ENCODE results near the gene LRRFIP1.
"Not testable (repeated sequence)": the region's sequence is repeated elsewhere in the genome, so short reads cannot be mapped to it uniquely, and the experiment has no call there.

LRRFIP1 gene

GRCh38 chr2:237627441-237628246, at the start of gene LRRFIP1:
LRRFIP1 (plus strand) TSS chr2:237627587; CDS start chr2:237627645, 58 bp downstream.
- peak; percentile 55 for DNase-seq

DNA sequence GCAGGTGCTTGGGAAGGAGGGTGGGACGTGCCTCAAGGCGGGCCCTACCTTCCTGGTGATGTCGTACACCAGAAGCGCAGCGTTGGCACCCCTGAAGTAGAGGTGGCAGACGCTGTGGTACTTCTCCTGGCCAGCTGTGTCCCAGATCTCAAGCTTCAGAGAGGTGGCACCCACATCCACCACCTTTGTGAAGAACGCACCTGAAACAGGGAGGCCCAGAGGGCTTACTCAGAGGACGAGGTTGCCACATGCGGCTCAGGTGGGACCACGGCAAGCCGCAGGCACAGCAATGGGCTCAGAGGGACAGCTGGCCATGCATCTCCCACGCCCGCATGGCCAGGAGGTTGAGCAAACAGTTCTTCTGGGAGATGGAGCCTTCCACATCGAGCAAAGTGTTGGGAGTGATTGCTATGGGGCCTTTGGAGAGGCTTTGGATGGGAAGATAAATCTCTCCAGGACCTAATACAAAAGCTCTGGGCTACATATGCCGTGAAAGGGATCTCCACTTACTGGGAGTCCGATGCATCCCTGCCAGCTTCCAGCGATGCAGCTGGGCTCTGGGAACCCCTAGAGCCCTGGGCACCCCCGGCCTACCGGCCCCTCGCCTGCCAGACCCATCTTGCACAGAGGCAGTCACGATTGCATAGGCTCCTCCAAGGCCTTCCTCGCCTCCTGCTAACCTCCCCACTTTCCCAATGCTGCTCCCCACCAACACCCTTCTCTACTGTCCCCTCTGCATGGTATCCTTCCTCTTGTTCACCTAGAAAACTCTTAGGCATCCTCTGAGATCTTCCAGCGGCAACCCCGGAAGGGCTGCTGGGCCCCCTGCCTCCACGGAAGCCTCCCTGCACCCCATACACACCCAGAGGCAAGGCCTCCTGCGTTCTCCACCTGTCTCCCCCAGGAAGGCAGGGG, 49.2 kb upstream of the LRRFIP1 start:
- no peak for DNase-seq

- no peak for DNase-seq
Observed at GRCh38 chr2:237581326-237581725, 46.1 kb upstream of the LRRFIP1 start.

DNA sequence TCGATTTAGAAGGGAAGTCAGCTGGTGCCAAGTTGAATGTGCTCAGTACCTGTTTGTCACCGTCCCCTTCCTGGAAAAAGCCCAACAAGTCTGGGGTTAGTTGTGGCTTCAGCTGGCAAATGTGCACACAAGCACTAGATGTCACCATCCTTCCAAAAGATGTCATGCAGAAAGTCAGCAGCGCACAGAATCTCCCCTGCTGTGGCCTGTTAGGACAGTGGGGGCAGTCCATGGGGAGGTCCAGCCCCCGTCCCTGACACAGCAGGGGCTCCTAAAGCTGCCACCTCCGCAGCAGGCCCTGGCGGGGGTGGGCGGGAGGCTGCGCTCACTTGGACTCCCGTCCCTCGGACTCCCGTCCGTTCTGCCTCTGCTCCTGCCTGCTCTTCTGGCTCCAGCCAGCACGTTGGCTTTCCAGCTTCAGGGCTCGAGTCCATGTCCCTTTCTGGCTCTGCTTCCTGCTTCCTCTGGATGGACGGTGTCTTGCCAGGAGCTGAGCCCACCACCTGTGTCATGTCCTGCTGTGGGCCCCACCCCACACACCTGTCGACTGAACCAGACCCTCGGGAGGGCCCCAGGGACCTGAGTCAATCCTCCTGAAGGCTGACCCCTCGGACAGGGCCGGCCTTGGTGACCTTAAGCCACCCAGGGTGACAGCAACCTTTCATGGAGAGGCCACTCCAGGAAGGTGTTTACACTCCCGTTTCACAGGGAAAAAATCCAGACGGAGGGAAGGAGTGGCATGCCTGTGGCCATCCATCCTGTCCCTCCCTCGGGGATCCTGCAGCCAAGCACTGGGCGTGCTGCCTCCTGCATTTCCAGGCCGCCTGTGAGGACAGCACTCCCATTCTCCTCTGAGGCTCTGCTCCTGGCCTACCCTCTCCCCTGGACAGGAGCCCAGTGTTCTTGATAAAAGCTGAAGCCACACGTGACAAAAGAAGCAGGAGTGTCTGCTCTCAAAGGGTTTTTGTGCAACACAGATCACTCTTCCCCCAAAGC, 45.3 kb upstream of the LRRFIP1 start:
- peak; percentile 79 for DNase-seq

GRCh38 chr2:237583385-237584295, 43.7 kb upstream of the LRRFIP1 start:
- DNase-seq, result no peak

DNA sequence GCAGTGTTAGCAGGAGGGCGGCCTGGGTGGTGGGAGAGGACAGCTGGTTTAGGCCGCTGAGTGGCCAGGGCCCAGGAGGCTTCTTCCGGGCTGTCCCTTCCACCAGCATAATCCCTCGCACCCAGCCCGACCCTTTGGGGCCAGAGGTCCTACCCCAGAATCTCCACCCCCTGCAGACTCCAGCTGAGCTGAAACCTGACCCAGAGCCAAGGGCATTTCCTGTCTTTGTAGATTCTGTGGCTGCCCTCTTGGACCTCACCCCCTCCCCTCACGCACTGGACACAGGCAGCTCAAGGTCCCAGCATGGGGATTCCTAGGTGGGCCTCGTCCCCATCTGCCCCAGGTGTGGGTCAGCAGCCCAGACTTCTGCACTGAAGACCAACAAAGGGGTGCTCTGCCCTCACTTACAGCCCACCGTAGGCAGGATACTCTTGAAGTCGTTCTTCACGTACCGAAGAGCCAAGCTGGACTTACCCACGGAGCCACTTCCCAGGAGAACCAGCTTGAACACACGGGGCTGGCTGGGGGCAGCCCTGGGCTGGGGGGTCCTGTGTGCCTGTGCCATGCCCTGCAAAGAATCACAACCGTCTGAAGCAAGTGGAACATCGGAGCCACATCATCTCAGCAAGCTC, 41.7 kb upstream of the LRRFIP1 start:
- DNase-seq, result no peak

- DNase-seq, result no peak
Observed at GRCh38 chr2:237588044-237588696, 39.2 kb upstream of the LRRFIP1 start.

- no peak for DNase-seq
Observed at GRCh38 chr2:237590272-237591140, 36.9 kb upstream of the LRRFIP1 start, which contains the start of gene RAB17. RAB17 (minus strand) TSS chr2:237590734; CDS start chr2:237586154, 4,580 bp downstream.

GRCh38 chr2:237591141-237591881, 36.1 kb upstream of the LRRFIP1 start:
- no peak for DNase-seq

GRCh38 chr2:237592425-237592980, 34.9 kb upstream of the LRRFIP1 start:
- no peak for DNase-seq

DNA sequence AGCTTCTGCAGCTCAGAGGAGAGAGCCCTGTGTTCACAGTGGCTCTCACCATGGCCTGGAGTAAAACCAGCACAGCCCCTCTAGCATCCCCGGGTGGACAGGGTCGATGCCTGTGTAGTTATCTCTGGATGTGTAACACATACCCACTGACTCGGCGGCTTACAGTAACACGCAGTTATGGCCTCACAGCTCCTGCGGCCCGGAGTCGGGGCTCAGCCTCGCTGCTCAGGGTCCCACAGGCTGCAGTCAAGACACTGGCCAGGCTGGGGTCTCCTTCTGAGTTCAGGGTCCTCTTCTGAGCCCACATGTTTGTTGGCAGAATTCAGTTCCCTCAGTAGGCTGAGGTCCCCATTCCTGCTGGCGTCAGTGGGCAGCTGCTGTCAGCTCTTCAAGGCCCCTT, 34.4 kb upstream of the LRRFIP1 start:
- no peak for DNase-seq

- no peak for DNase-seq
Observed at GRCh38 chr2:237593596-237594320, 33.6 kb upstream of the LRRFIP1 start.

DNA sequence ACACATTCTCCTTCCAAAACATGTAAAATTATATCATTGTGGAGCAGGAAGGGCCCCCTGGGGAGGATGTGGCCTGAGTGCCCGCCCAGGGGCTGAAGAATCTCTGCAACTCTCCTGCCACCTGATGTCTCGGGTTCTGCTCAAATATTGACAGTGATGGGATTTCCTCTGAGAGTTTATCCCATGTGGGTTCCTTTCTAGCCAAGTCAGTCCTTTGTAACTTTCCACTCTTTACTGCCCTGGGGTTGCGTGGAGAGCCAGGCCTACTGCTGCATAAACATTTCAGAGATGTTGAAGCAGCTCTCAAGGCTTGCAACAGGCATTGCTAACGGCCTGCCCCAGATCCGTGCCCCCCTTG, 32.9 kb upstream of the LRRFIP1 start:
- peak; percentile 30 for DNase-seq

- DNase-seq, result not testable (repeated sequence)
Observed at GRCh38 chr2:237595829-237596519, 31.4 kb upstream of the LRRFIP1 start.

GRCh38 chr2:237596520-237597195, 30.7 kb upstream of the LRRFIP1 start:
- no peak for DNase-seq

Data from retina (tissue), 1 donor.